ENCODE results near the gene KLHL29. TPM values are rescaled to one million over a fixed set of nuclear protein-coding genes. Genes with fewer than 3 reads are reported as not detected.

The KLHL29 gene
- total and polyA plus RNA-seq, 2 of the 13 experiments (the other 11 are each of a cell fraction or from before 2014, with no cell fraction given) = 0.01 TPM; not detected in 1

- ChIA-PET CTCF (ENCODE audit: low intra/inter-chr PET ratio, low total read pairs) (no interaction called here), POLR2A (no interaction called here)
- Histone ChIP-seq H2AFZ (ENCODE audit: low read length) (no peak overlapping the region), H3K4me3 (replicated peaks in 1 of 3; ENCODE audit: insufficient read depth in 1 of 3, low read depth in 2 of 3, low read length in 3 of 3) (no peak overlapping the region), H3K27ac (ENCODE audit: extremely low read length, insufficient read depth, low read length) (no peak overlapping the region), H4K20me1 (ENCODE audit: insufficient read depth, low read length) (no peaks in the 10 kb centered on the region), H3K4me2 (ENCODE audit: low read depth, low read length) (no peak overlapping the region), H3K4me1 (ENCODE audit: insufficient read depth, low read length) (no peaks in the 10 kb centered on the region), H3K27me3 (ENCODE audit: control insufficient read depth in 1 of 2, insufficient read depth in 2 of 2, low read length in 2 of 2) (peaks cover 0 to 6% of the 10 kb centered on the region in 2 experiments; a peak in 1 of 5 replicates), H3K79me2 (ENCODE audit: insufficient read depth, low read length) (no peaks in the 10 kb centered on the region), H3K9me3 (ENCODE audit: low read length) (no peaks in the 10 kb centered on the region), H3K36me3 (replicated peaks in 1 of 2; ENCODE audit: control insufficient read depth in 1 of 2, insufficient read depth in 2 of 2, low read length in 2 of 2) (no peaks in the 10 kb centered on the region), H3K9ac (ENCODE audit: insufficient read depth, low read depth, low read length) (no peak overlapping the region)
- ATAC-seq = no peak
- in situ Hi-C loops (cut with HindIII; ENCODE audit: extremely low pct_ligation_motif_present, low pct_unique_long_range_greater_than_20kb) (no loop called here), intact Hi-C loops (cut with micrococcal nuclease; ENCODE audit: unreplicated experiment) (no loop called here)
- no peak for FAIRE-seq
- WGBS (ENCODE audit: low lambda C conversion rate) = 0% methylated on average over 2 of the region's 2 CpGs
- BruUV-seq (replicated peaks) = no TSS peak
- TF ChIP-seq HNRNPH1 (optimal IDR thresholded peaks at IDR 0.05; ENCODE audit: low read depth, low read length) (no peak), HDAC6 (IDR thresholded peaks at IDR 0.05; ENCODE audit: low read depth, low read length) (no peak)
- no peak for DNase-seq (ENCODE audit: low spot score)
Observed at GRCh38 chr2:23448906-23449305, 63.9 kb downstream of the KLHL29 start.

GRCh38 chr2:23449413-23449812, 64.4 kb downstream of the KLHL29 start:
- Histone ChIP-seq H3K27me3 (ENCODE audit: control insufficient read depth in 1 of 2, insufficient read depth in 2 of 2, low read length in 2 of 2) (peaks cover 0 to 6% of the 10 kb centered on the region in 2 experiments; a peak in 1 of 5 replicates), H3K9ac (ENCODE audit: insufficient read depth, low read depth, low read length) (no peak overlapping the region), H3K9me3 (ENCODE audit: low read length) (no peaks in the 10 kb centered on the region), H2AFZ (ENCODE audit: low read length) (no peak overlapping the region), H3K4me2 (ENCODE audit: low read depth, low read length) (no peak overlapping the region), H3K4me3 (replicated peaks in 1 of 3; ENCODE audit: insufficient read depth in 1 of 3, low read depth in 2 of 3, low read length in 3 of 3) (no peak overlapping the region), H3K4me1 (ENCODE audit: insufficient read depth, low read length) (no peaks in the 10 kb centered on the region), H3K27ac (ENCODE audit: extremely low read length, insufficient read depth, low read length) (no peak overlapping the region), H4K20me1 (ENCODE audit: insufficient read depth, low read length) (no peaks in the 10 kb centered on the region), H3K36me3 (replicated peaks in 1 of 2; ENCODE audit: control insufficient read depth in 1 of 2, insufficient read depth in 2 of 2, low read length in 2 of 2) (no peaks in the 10 kb centered on the region), H3K79me2 (ENCODE audit: insufficient read depth, low read length) (no peaks in the 10 kb centered on the region)
- ATAC-seq = no peak
- FAIRE-seq = no peak
- intact Hi-C loops (cut with micrococcal nuclease; ENCODE audit: unreplicated experiment) (no loop called here), in situ Hi-C loops (cut with HindIII; ENCODE audit: extremely low pct_ligation_motif_present, low pct_unique_long_range_greater_than_20kb) (no loop called here)
- DNase-seq (ENCODE audit: low spot score) = no peak
- ChIA-PET CTCF (ENCODE audit: low intra/inter-chr PET ratio, low total read pairs) (no interaction called here), POLR2A (no interaction called here)
- BruUV-seq (replicated peaks) = no TSS peak
- TF ChIP-seq TEAD3 (CRISPR knock-in tag; optimal IDR thresholded peaks at IDR 0.05; ENCODE audit: borderline replicate concordance) (no peak), MLX (CRISPR knock-in tag; IDR thresholded peaks at IDR 0.05) (no peak), ELF4 (CRISPR knock-in tag; IDR thresholded peaks at IDR 0.05; ENCODE audit: borderline replicate concordance) (no peak), CBX2 (IDR thresholded peaks at IDR 0.05; ENCODE audit: low read depth, low read length) (no peak), CBX2 (CRISPR knock-in tag; IDR thresholded peaks at IDR 0.05; ENCODE audit: low read depth) (no peak), NFIC (IDR thresholded peaks at IDR 0.05; ENCODE audit: low read length) (no peak), STAG1 (CRISPR knock-in tag; IDR thresholded peaks at IDR 0.05) (no peak), ZNF33B (CRISPR knock-in tag; IDR thresholded peaks at IDR 0.05) (no peak), ZNF83 (CRISPR knock-in tag; IDR thresholded peaks at IDR 0.05; ENCODE audit: borderline replicate concordance) (no peak), ZSCAN20 (CRISPR knock-in tag; IDR thresholded peaks at IDR 0.05; ENCODE audit: borderline replicate concordance) (no peak), SIX1 (CRISPR knock-in tag; IDR thresholded peaks at IDR 0.05; ENCODE audit: borderline replicate concordance) (no peak)
- TF ChIP-seq, protein P1, sequence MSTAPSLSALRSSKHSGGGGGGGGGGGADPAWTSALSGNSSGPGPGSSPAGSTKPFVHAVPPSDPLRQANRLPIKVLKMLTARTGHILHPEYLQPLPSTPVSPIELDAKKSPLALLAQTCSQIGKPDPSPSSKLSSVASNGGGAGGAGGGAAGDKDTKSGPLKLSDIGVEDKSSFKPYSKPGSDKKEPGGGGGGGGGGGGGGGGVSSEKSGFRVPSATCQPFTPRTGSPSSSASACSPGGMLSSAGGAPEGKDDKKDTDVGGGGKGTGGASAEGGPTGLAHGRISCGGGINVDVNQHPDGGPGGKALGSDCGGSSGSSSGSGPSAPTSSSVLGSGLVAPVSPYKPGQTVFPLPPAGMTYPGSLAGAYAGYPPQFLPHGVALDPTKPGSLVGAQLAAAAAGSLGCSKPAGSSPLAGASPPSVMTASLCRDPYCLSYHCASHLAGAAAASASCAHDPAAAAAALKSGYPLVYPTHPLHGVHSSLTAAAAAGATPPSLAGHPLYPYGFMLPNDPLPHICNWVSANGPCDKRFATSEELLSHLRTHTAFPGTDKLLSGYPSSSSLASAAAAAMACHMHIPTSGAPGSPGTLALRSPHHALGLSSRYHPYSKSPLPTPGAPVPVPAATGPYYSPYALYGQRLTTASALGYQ (CRISPR knock-in tag; IDR thresholded peaks at IDR 0.05) = no peak
- TF ChIP-seq, protein P2, sequence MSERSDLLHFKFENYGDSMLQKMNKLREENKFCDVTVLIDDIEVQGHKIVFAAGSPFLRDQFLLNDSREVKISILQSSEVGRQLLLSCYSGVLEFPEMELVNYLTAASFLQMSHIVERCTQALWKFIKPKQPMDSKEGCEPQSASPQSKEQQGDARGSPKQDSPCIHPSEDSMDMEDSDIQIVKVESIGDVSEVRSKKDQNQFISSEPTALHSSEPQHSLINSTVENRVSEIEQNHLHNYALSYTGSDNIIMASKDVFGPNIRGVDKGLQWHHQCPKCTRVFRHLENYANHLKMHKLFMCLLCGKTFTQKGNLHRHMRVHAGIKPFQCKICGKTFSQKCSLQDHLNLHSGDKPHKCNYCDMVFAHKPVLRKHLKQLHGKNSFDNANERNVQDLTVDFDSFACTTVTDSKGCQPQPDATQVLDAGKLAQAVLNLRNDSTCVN (CRISPR knock-in tag; IDR thresholded peaks at IDR 0.05; ENCODE audit: borderline replicate concordance) = no peak

Data from HepG2 (cell line).